Activated CD8-positive, alpha-beta memory T cell treated with anti-CD3 and anti-CD28 coated beads, Interleukin-2, amount 50 U/mL, for 48 hours (primary cell): Measurements from ENCODE around the gene SH3BP4.

Source experiments
- DNase-seq: peaks from one replicate; pipeline ENCODE4 v3.0.0-alpha.2; 2020

Gene SH3BP4

DNA sequence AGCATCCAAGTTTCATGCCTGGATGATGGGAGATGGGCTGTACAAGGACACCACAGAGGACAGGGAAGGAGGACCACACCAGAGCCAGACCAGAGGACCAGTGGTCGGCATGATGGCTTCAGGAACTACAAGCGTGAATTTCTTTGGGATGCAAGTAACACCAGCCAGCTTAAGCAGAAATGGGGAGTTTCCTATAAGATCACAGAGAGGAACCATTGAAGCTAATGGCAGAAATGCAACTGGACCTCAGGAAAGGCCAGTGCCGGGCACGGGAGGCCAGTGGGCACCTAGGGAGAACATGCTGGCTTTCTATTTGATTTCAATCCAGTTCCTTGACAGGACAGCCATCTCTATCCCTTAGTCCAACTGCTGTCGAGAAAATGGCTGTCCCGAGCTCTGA is 145.4 kb downstream of the SH3BP4 start:
- DNase-seq: no peak

DNA sequence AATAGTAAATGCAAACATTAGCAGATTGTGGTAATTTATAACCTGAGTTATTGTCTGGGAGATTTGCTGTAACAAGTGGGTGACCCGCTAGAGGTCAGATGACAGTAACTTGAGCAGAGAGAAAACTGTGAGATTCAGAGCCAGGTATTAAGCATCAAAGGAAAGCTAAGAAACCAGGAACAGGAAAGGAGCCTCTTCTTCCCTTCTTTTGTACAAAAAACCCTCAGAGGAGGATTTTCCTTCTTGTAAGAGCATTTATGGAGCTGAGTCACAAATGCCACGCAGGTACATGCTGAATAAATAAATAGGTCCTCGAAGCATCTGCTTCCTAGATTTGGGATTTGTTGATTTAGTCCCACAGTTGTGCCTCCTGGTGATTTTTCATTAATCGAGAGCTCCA is 146.5 kb downstream of the SH3BP4 start:
- no peak for DNase-seq

DNA sequence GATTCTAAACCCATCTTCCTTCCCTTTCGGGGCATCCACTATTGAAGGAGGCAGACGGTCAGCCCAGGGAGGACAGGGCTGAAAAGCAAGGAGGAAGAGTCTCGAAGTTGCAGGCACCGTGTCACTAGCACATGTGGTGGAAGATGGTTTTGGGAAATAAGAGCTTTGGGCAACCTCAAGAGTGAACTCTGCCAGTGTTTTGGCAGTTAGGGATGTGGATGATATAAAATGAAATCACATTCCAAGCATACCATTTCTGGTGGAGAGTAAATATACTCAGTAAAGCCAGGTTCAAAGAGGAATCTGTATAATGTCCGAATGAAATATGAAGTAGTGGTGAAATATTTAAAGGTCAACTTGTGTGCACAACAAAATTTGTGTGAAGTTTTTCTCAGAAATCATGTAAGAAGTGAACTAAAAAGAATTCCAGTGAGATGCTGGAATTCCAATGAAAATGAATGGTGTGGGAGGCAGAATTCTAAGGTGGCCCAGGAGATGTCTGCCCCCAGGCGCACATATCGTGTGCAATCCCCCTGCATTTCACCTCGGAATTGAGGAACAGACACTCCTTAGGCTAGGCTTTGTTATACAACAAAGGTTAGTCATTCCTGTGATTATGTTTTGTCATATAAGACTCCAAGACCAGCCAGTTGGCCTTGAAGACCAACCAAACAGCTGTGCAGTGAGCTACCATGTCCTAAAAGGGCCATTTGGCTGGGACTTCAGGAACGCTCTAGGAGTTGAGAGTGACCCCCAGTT is 147.1 kb downstream of the SH3BP4 start:
- DNase-seq: no peak

DNA sequence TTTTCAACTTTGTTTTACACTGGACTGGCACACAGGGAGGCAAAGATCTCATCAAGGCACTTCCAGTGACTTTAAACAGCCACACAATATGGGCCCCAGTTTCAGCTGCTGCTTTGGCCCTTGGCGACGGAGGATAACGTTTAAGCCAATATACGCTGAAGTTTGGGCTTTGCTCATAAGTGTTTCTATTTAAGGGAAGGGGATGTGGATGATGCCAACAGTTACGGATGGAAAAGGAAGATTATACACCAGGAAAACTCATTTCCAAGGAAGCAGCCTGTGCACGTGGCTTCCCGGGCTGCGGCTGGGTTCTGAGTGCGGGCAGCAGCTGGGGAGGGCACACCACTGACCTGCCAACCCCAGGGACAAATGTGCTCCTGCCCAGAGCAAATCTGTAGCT is 151.1 kb downstream of the SH3BP4 start:
- DNase-seq: no peak
